ENCODE data around the gene SPATA24.
"Not testable (repeated sequence)": the region's sequence is repeated elsewhere in the genome, so short reads cannot be mapped to it uniquely, and the experiment has no call there.

SPATA24 gene

DNA sequence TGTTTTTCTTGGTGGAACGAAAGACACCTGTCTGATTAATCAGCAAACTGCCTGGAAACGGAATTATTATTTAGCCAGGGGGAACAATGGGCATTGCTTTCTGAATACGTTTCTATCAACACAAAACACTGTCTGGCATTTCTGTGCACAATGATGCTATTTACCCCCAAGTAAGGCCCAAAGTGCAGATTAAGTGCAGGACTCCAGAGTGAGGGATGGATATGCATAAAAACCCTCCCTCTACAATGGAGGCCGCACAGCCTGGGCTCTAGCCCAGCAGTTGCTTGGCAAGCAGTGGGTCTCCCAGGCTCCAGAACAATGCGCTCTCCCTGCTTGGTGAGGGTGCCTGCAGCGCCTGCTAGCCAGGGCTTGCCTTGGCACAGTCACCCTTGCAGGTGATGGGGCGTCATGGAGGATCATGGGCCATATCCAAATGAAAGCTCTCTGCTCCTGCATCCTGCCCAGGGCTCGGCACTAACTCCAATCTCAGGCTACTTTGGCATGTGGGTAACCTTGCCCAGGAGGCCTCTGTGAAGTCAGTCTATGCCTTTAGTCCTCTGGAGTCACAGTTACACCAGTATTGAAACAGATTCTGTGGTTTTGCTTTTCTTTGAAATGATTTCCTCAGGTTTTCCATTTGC, 11.5 kb upstream of the SPATA24 start:
- H3K36me3 ChIP-seq (ENCODE audit: control insufficient read depth in 1 of 2, insufficient read depth in 2 of 2, low read length in 2 of 2) = peaks cover 8 to 18% of the 10 kb centered on the region in 2 donors
- no peaks in the 10 kb centered on the region for H3K27me3 ChIP-seq (ENCODE audit: low read depth, low read length)
- no peak overlapping the region for H3K4me3 ChIP-seq (ENCODE audit: low read depth in 1 of 2, low read length in 2 of 2)
- H3K4me1 ChIP-seq (ENCODE audit: control insufficient read depth in 1 of 2, insufficient read depth in 2 of 2, low read length in 2 of 2) = peaks cover 10 to 48% of the 10 kb centered on the region in 2 donors
- peak overlapping the region; percentile 65 for H3K27ac ChIP-seq (ENCODE audit: low read length)
- no peaks in the 10 kb centered on the region for H3K9me3 ChIP-seq (ENCODE audit: control insufficient read depth in 1 of 2, low read length in 2 of 2)

- H3K27ac ChIP-seq (ENCODE audit: low read length) = peak overlapping the region; percentile 65
- peaks cover 8 to 11% of the 10 kb centered on the region in 2 donors for H3K36me3 ChIP-seq (ENCODE audit: control insufficient read depth in 1 of 2, insufficient read depth in 2 of 2, low read length in 2 of 2)
- H3K4me1 ChIP-seq (ENCODE audit: control insufficient read depth in 1 of 2, insufficient read depth in 2 of 2, low read length in 2 of 2) = peaks cover 10 to 48% of the 10 kb centered on the region in 2 donors
- H3K9me3 ChIP-seq (ENCODE audit: control insufficient read depth in 1 of 2, low read length in 2 of 2) = no peaks in the 10 kb centered on the region
- H3K27me3 ChIP-seq (ENCODE audit: low read depth, low read length) = no peaks in the 10 kb centered on the region
- no peak overlapping the region for H3K4me3 ChIP-seq (ENCODE audit: low read depth in 1 of 2, low read length in 2 of 2)
These were observed 10.8 kb upstream of the SPATA24 start for GRCh38 chr5:139414581-139415130.

DNA sequence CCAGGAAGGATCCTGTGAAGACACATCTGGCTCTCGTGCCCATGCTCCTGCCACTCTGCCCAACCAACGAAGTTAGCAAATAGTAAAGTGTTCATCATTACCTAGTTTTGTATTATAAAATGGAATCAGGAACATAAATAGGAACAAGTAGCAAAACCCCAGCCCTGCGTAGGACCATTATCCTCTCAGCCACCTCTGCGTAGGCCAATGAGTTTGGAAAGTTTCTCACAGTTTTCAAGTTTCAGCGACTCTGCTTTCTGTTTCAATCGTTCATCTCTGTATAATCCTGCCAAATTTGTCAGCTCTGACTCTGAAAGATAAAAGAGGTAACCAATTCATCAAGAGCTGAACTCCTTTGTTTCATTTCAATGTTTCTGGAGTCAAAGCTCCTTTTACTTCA, 10.1 kb upstream of the SPATA24 start:
- no peak overlapping the region for H3K4me3 ChIP-seq (ENCODE audit: low read depth in 1 of 2, low read length in 2 of 2)
- H3K36me3 ChIP-seq (ENCODE audit: control insufficient read depth in 1 of 2, insufficient read depth in 2 of 2, low read length in 2 of 2) = peaks cover under 1 to 6% of the 10 kb centered on the region in 2 donors
- peak overlapping the region; percentile 65 for H3K27ac ChIP-seq (ENCODE audit: low read length)
- no peaks in the 10 kb centered on the region for H3K27me3 ChIP-seq (ENCODE audit: low read depth, low read length)
- H3K4me1 ChIP-seq (ENCODE audit: control insufficient read depth in 1 of 2, insufficient read depth in 2 of 2, low read length in 2 of 2) = peaks cover 10 to 48% of the 10 kb centered on the region in 2 donors
- H3K9me3 ChIP-seq (ENCODE audit: control insufficient read depth in 1 of 2, low read length in 2 of 2) = no peaks in the 10 kb centered on the region

GRCh38 chr5:139413153-139413552, 9.3 kb upstream of the SPATA24 start:
- no peaks in the 10 kb centered on the region for H3K9me3 ChIP-seq (ENCODE audit: control insufficient read depth in 1 of 2, low read length in 2 of 2)
- H3K4me1 ChIP-seq (ENCODE audit: control insufficient read depth in 1 of 2, insufficient read depth in 2 of 2, low read length in 2 of 2) = peaks cover 10 to 42% of the 10 kb centered on the region in 2 donors
- H3K4me3 ChIP-seq (ENCODE audit: low read depth in 1 of 2, low read length in 2 of 2) = no peak overlapping the region
- no peak overlapping the region for H3K27ac ChIP-seq (ENCODE audit: low read length)
- H3K27me3 ChIP-seq (ENCODE audit: low read depth, low read length) = no peaks in the 10 kb centered on the region
- H3K36me3 ChIP-seq (ENCODE audit: control insufficient read depth in 1 of 2, insufficient read depth in 2 of 2, low read length in 2 of 2) = peaks cover 0 to 6% of the 10 kb centered on the region in 2 donors

- Histone ChIP-seq H3K4me3 (ENCODE audit: low read depth in 1 of 2, low read length in 2 of 2) (no peak overlapping the region), H3K27ac (ENCODE audit: low read length) (no peak overlapping the region), H3K9me3 (ENCODE audit: control insufficient read depth in 1 of 2, low read length in 2 of 2) (no peaks in the 10 kb centered on the region), H3K4me1 (ENCODE audit: control insufficient read depth in 1 of 2, insufficient read depth in 2 of 2, low read length in 2 of 2) (peaks cover 10 to 23% of the 10 kb centered on the region in 2 donors), H3K27me3 (ENCODE audit: low read depth, low read length) (no peaks in the 10 kb centered on the region), H3K36me3 (ENCODE audit: control insufficient read depth in 1 of 2, insufficient read depth in 2 of 2, low read length in 2 of 2) (peaks cover 0 to 6% of the 10 kb centered on the region in 2 donors)
These were observed 7.3 kb upstream of the SPATA24 start for GRCh38 chr5:139410993-139411828.

DNA sequence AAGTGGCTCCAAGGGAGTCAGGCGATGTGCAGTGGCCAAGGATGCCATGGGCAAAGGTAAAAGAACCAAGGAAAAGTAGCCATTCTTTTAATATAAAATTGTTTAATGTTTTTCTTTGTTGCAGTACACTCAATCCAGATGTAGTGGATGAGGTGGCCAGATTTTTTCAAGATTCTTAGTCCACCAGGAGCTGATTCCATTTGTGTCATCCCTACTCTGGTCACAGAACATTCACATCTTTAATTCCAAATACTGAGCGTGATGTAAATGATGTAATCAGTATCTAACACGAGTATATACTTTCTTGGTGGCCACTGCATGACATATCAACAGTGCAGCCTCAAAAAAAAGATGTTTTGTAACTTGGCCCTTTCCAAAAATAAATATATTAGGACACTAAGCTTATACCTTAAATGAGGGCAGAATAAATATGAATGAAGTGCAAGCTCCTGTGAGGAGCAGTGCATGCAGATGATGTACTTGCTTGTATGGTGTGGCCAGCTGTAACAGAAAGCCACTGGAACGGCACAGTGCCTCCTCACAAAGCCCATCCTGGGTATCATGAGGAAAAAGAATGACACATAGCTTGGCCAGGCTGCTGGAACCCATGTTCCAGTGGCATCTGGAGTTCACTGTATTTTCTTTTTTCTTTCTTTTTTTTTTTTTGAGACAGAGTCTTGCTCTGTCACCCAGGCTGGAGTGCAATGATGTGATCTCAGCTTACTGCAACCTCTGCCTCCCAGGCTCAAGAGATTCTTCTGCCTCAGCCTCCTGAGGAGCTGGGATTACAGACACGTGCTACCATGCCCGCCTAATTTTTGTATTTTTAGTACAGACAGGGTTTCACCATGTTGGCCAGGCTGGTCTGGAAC, 6.5 kb upstream of the SPATA24 start:
- H3K9me3 ChIP-seq (ENCODE audit: control insufficient read depth in 1 of 2, low read length in 2 of 2) = no peaks in the 10 kb centered on the region
- H3K27me3 ChIP-seq (ENCODE audit: low read depth, low read length) = no peaks in the 10 kb centered on the region
- peaks cover 10 to 14% of the 10 kb centered on the region in 2 donors for H3K4me1 ChIP-seq (ENCODE audit: control insufficient read depth in 1 of 2, insufficient read depth in 2 of 2, low read length in 2 of 2)
- H3K4me3 ChIP-seq (ENCODE audit: low read depth in 1 of 2, low read length in 2 of 2) = no peak overlapping the region
- peaks cover 0 to 6% of the 10 kb centered on the region in 2 donors for H3K36me3 ChIP-seq (ENCODE audit: control insufficient read depth in 1 of 2, insufficient read depth in 2 of 2, low read length in 2 of 2)
- no peak overlapping the region for H3K27ac ChIP-seq (ENCODE audit: low read length)

GRCh38 chr5:139409116-139409515, 5.2 kb upstream of the SPATA24 start:
- H3K36me3 ChIP-seq (ENCODE audit: control insufficient read depth in 1 of 2, insufficient read depth in 2 of 2, low read length in 2 of 2); H3K4me1 ChIP-seq (ENCODE audit: control insufficient read depth in 1 of 2, insufficient read depth in 2 of 2, low read length in 2 of 2); H3K27me3 ChIP-seq (ENCODE audit: low read depth, low read length); H3K9me3 ChIP-seq (ENCODE audit: control insufficient read depth in 1 of 2, low read length in 2 of 2); H3K27ac ChIP-seq (ENCODE audit: low read length); H3K4me3 ChIP-seq (ENCODE audit: low read depth in 1 of 2, low read length in 2 of 2): not testable (repeated sequence)

DNA sequence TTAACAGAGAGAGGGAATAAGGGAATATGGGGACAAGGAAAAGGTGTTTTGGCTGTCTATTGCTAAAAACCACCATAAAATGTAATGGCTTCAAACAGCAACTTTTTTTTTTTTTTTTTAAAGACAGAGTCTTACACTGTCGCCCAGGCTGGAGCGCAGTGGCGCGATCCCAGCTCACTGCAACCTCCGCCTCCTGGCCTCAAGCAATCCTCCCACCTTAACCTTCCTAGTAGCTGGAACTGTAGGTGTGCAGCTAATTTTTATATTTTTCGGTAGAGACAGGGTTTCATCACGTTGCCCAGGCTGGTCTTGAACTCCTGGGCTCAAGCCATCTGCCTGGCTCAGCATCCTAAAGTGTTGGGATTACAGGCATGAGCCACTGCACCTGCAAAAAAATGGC, 4.3 kb upstream of the SPATA24 start:
- Histone ChIP-seq H3K36me3 (ENCODE audit: control insufficient read depth in 1 of 2, insufficient read depth in 2 of 2, low read length in 2 of 2) (peaks cover 0 to 4% of the 10 kb centered on the region in 2 donors), H3K4me1 (ENCODE audit: control insufficient read depth in 1 of 2, insufficient read depth in 2 of 2, low read length in 2 of 2) (peaks cover 5 to 8% of the 10 kb centered on the region in 2 donors), H3K9me3 (ENCODE audit: control insufficient read depth in 1 of 2, low read length in 2 of 2) (no peaks in the 10 kb centered on the region), H3K27ac (ENCODE audit: low read length) (no peak overlapping the region), H3K4me3 (ENCODE audit: low read depth in 1 of 2, low read length in 2 of 2) (no peak overlapping the region), H3K27me3 (ENCODE audit: low read depth, low read length) (no peaks in the 10 kb centered on the region)

DNA sequence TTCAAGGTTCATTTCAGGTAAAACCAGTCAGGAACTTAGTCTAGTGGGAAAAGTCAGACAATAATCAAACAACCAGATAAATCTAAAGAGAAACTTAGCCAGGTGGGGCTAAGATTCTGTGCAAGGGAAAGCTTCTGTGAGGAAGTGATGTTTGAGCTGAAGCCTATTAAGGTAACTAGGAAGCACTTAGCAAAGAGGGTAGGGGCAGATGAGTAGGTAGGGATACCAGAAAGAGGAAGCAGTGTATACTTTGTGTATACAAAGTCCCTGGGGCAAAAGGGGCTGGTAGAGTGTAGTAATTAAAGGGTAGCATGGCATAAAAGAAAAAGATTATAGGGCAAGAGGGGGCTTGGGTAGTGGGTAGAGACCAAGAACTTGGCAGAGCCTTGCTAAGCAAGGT, 3.6 kb upstream of the SPATA24 start:
- peaks cover 5 to 12% of the 10 kb centered on the region in 2 donors for H3K4me1 ChIP-seq (ENCODE audit: control insufficient read depth in 1 of 2, insufficient read depth in 2 of 2, low read length in 2 of 2)
- H3K27ac ChIP-seq (ENCODE audit: low read length) = no peak overlapping the region

GRCh38 chr5:139406963-139407362, 3.1 kb upstream of the SPATA24 start:
- Histone ChIP-seq H3K27ac (ENCODE audit: low read length) (no peak overlapping the region), H3K4me3 (ENCODE audit: low read depth in 1 of 2, low read length in 2 of 2) (no peak overlapping the region), H3K36me3 (ENCODE audit: control insufficient read depth in 1 of 2, insufficient read depth in 2 of 2, low read length in 2 of 2) (peaks cover 0 to 4% of the 10 kb centered on the region in 2 donors), H3K9me3 (ENCODE audit: control insufficient read depth in 1 of 2, low read length in 2 of 2) (no peaks in the 10 kb centered on the region), H3K27me3 (ENCODE audit: low read depth, low read length) (no peaks in the 10 kb centered on the region), H3K4me1 (ENCODE audit: control insufficient read depth in 1 of 2, insufficient read depth in 2 of 2, low read length in 2 of 2) (peaks cover 5 to 12% of the 10 kb centered on the region in 2 donors)

More for the DNA sequence above, 3.6 kb upstream of the SPATA24 start:
- Histone ChIP-seq H3K36me3 (ENCODE audit: control insufficient read depth in 1 of 2, insufficient read depth in 2 of 2, low read length in 2 of 2) (peaks cover 0 to 4% of the 10 kb centered on the region in 2 donors), H3K27me3 (ENCODE audit: low read depth, low read length) (no peaks in the 10 kb centered on the region), H3K4me3 (ENCODE audit: low read depth in 1 of 2, low read length in 2 of 2) (no peak overlapping the region), H3K9me3 (ENCODE audit: control insufficient read depth in 1 of 2, low read length in 2 of 2) (no peaks in the 10 kb centered on the region)

GRCh38 chr5:139404484-139404840, 573 bp upstream of the SPATA24 start:
- H3K27ac ChIP-seq (ENCODE audit: low read length) = peak overlapping the region; percentile 87
- H3K27me3 ChIP-seq (ENCODE audit: low read depth, low read length) = no peaks in the 10 kb centered on the region
- H3K4me1 ChIP-seq (ENCODE audit: control insufficient read depth in 1 of 2, insufficient read depth in 2 of 2, low read length in 2 of 2) = peaks cover 5 to 12% of the 10 kb centered on the region in 2 donors
- H3K36me3 ChIP-seq (ENCODE audit: control insufficient read depth in 1 of 2, insufficient read depth in 2 of 2, low read length in 2 of 2) = peaks cover 0 to 4% of the 10 kb centered on the region in 2 donors
- no peaks in the 10 kb centered on the region for H3K9me3 ChIP-seq (ENCODE audit: control insufficient read depth in 1 of 2, low read length in 2 of 2)
- peak overlapping the region; percentile 66 to 77 for H3K4me3 ChIP-seq (ENCODE audit: low read depth in 1 of 2, low read length in 2 of 2)

Data from muscle layer of duodenum (tissue), 2 donors.